Lung (tissue), 12 donors: ENCODE measurements around the gene AOC2. TPM values are rescaled to one million over a fixed set of nuclear protein-coding genes. Genes with fewer than 3 reads are reported as not detected.

Experiments
- ATAC-seq: fragments of 200-7000 bp; cut with Tn5 transposase; one replicate; pipeline ENCODE4 v1.9.1; 2020; ENCODE audit warnings: moderate number of reproducible peaks; ENCODE audit not compliant: insufficient read depth, low FRiP score
- DNase-seq, 3 donors: peaks; one replicate each; pipeline ENCODE4 v3.0.0-alpha.2; 2013 to 2017
- H3K27ac ChIP-seq, 2 donors: one replicate each; pipeline ENCODE4 v1.5.1; 2013; ENCODE audit warnings: mild to moderate bottlenecking in 2 of 2, moderate library complexity in 2 of 2, control low read depth in 1 of 2, inconsistent platforms in 1 of 2, low read depth in 1 of 2, low read length in 1 of 2
- H3K27me3 ChIP-seq, 3 donors: one replicate each; pipeline ENCODE4 v1.5.1; 2013; ENCODE audit warnings: low read length in 2 of 3; ENCODE audit not compliant: control insufficient read depth in 3 of 3, insufficient read depth in 3 of 3
- H3K36me3 ChIP-seq, 4 donors: one replicate each; pipeline ENCODE4 v1.5.1; 2013; ENCODE audit warnings: low read length in 4 of 4, mild to moderate bottlenecking in 1 of 4, moderate library complexity in 1 of 4; ENCODE audit not compliant: control insufficient read depth in 4 of 4, insufficient read depth in 4 of 4
- H3K4me1 ChIP-seq, 5 donors: one replicate each; pipeline ENCODE4 v1.5.1; 2013; ENCODE audit warnings: low read length in 5 of 5, mild to moderate bottlenecking in 2 of 5, moderate library complexity in 1 of 5; ENCODE audit not compliant: control insufficient read depth in 5 of 5, insufficient read depth in 5 of 5
- H3K4me3 ChIP-seq: one replicate; pipeline ENCODE4 v1.5.1; 2013; ENCODE audit warnings: mild to moderate bottlenecking, control low read depth, moderate library complexity
- H3K9ac ChIP-seq, 2 donors: one replicate each; pipeline ENCODE4 v1.5.1; 2013; ENCODE audit warnings: low read length in 2 of 2, control low read depth in 1 of 2; ENCODE audit not compliant: insufficient read depth in 1 of 2
- H3K9me3 ChIP-seq, 4 donors: one replicate each; pipeline ENCODE4 v1.5.1; 2013; ENCODE audit warnings: low read length in 3 of 4, mild to moderate bottlenecking in 1 of 4, moderate library complexity in 1 of 4; ENCODE audit not compliant: control insufficient read depth in 4 of 4, insufficient read depth in 3 of 4
- CTCF ChIP-seq: IDR thresholded peaks from 2 replicates; pipeline ENCODE4 v1.5.1; 2012; ENCODE audit warnings: mild to moderate bottlenecking; ENCODE audit errors: control extremely low read depth, extremely low read depth
- whole genome bisulfite sequencing, 2 donors: extraction: QIAGEN DNeasy Blood & Tissue Kit; methylation state at CpG; one replicate each; pipeline ENCODE4 v1.1.7; 2013; 5-methylcytosine and 5-hydroxymethylcytosine counted together
- polyA plus RNA-seq, 2 donors: library from polyadenylated mRNA; stranded (reverse); fragments of 200-250 nt; gene quantifications; one replicate each; pipeline ENCODE4 v1.2.1, GENCODE V29; 2013
- total RNA-seq, 2 donors: library from RNA; depleted of rRNA in 1 of 2; stranded (reverse); fragments of >200 nt in 1 of 2; gene quantifications; one replicate each; pipeline ENCODE4 v1.2.1, GENCODE V29; 2014 to 2021
- donor health status: control.
- donor health status: control.
- donor health status: Bipolar disorder and iron deficiency.
- donor health status: healthy.
- donor health status: DM: yes; HTN: yes; CAD: no.

AOC2 gene
- total and polyA plus RNA-seq, 4 donors, result 1.5 to 2.4 (median 1.6) TPM

- no peak for ATAC-seq
- Histone ChIP-seq H3K36me3 (peaks cover 0 to 6% (median 4%) of the 10 kb centered on the region in 4 donors), H3K4me3 (no peak overlapping the region), H3K27me3 (no peaks in the 10 kb centered on the region), H3K27ac (no peak overlapping the region), H3K9me3 (no peaks in the 10 kb centered on the region), H3K9ac (no peak overlapping the region), H3K4me1 (peaks cover 5 to 14% (median 8%) of the 10 kb centered on the region in 5 donors)
- DNase-seq, result no peak
- TF ChIP-seq CTCF, result no peak
- 91 to 95% methylated on average over 18 of the region's 18 CpGs for WGBS, 2 donors
Measured at GRCh38 chr17:42796066-42796758, 48.2 kb upstream of the AOC2 start.

GRCh38 chr17:42797067-42798007 lies 47.0 kb upstream of the AOC2 start:
- DNase-seq (no peak), ATAC-seq (no peak)
- peaks cover 0 to 6% (median 4%) of the 10 kb centered on the region in 4 donors for H3K36me3 ChIP-seq
- peaks cover 5 to 14% (median 8%) of the 10 kb centered on the region in 5 donors for H3K4me1 ChIP-seq
- H3K27me3 ChIP-seq, result no peaks in the 10 kb centered on the region
- 71 to 83% methylated on average over 10 of the region's 10 CpGs for WGBS, 2 donors
- no peaks in the 10 kb centered on the region for H3K9me3 ChIP-seq
- H3K4me3 ChIP-seq, result peak overlapping the region; percentile 46
- no peak for TF ChIP-seq CTCF
- H3K27ac ChIP-seq, result peak overlapping the region in 1 of 2 donors; percentile 56
- peak overlapping the region; percentile 91 to 93 for H3K9ac ChIP-seq

- H3K9me3 ChIP-seq, result no peaks in the 10 kb centered on the region
- ATAC-seq (no peak), DNase-seq (no peak)
- peak overlapping the region; percentile 91 for H3K4me3 ChIP-seq
- H3K27ac ChIP-seq, result peak overlapping the region; percentile 27 to 89
- H3K27me3 ChIP-seq, result no peaks in the 10 kb centered on the region
- 11 to 17% methylated on average over 10 of the region's 10 CpGs for WGBS, 2 donors
- peaks cover 0 to 6% (median 4%) of the 10 kb centered on the region in 4 donors for H3K36me3 ChIP-seq
- H3K4me1 ChIP-seq, result peaks cover 5 to 15% (median 10%) of the 10 kb centered on the region in 5 donors
- H3K9ac ChIP-seq, result peak overlapping the region; percentile 91 to 93
- TF ChIP-seq CTCF, result no peak
Measured at GRCh38 chr17:42798011-42798382, 46.4 kb upstream of the AOC2 start.
